ENCODE measurements around the gene FOLR1.

Gene FOLR1

DNA sequence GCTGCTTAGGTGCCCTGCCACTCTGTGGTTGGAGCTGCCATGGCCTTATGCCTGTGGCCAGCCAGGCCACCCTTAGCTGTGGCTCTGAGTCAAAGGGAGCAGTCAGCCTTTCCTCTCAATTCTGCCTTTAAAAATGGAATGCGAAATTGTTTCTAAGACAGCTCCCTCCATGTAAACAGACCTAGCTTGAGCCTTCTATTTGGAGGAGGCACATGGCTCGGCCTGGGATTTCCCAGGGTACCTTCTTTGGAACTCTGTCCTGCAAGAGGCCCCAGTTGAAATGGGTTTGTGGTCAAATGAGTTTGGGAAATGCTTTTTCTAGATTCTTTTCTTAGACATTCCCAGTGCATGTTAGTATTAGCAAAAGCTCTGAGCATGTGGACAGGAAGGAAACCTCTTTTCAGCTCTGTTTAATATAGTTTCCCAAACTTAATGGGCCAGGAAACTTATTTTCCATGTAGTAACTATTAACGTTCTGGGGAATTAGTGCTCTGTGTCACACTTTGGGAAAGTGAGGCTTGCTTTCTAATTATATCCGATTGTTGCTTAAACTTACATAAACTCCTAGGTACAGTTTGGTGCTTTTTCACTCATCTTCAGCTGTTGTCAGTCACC is 44.2 kb downstream of the FOLR1 start:
- no peak for DNase-seq (ENCODE audit: low spot score)
- ChIA-PET POLR2A (ENCODE audit: low non-redundant PET) (interaction anchor here (0.8 kb wide), 1 partner anchor 13 kb away, joined by 3 read pairs; no protein-coding TSS in a partner anchor), CTCF (interaction anchor here (0.5 to 1.4 kb wide), 3 partner anchors 198 to 211 kb away, joined by 3 to 6 read pairs (median 6); partner anchors contain the start of gene CLPB)
- H3K27ac ChIP-seq = peak overlapping the region; percentile 62
- TF ChIP-seq, protein P1, sequence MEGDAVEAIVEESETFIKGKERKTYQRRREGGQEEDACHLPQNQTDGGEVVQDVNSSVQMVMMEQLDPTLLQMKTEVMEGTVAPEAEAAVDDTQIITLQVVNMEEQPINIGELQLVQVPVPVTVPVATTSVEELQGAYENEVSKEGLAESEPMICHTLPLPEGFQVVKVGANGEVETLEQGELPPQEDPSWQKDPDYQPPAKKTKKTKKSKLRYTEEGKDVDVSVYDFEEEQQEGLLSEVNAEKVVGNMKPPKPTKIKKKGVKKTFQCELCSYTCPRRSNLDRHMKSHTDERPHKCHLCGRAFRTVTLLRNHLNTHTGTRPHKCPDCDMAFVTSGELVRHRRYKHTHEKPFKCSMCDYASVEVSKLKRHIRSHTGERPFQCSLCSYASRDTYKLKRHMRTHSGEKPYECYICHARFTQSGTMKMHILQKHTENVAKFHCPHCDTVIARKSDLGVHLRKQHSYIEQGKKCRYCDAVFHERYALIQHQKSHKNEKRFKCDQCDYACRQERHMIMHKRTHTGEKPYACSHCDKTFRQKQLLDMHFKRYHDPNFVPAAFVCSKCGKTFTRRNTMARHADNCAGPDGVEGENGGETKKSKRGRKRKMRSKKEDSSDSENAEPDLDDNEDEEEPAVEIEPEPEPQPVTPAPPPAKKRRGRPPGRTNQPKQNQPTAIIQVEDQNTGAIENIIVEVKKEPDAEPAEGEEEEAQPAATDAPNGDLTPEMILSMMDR (conservative IDR thresholded peaks at IDR 0.05; ENCODE audit: low read depth) = no peak

DNA sequence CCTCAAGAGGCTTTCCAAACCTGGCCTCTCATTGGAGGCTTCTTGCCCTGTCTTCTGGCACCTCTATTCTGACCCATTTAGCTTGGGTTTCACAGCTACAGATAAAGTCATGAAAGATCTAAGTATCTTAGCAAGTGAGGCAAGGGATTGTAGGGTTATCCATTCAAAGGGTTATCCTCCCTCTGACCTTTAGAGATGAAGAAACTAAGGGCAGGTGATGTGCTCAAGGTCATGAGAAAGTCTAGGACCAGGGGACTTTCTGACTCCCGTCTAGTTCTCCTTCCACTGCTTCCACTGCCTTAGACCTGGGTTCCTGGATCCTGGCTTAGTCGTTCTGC is 44.8 kb downstream of the FOLR1 start:
- DNase-seq (ENCODE audit: low spot score) = no peak
- POLR2A ChIA-PET (ENCODE audit: low non-redundant PET) = interaction anchor here (0.7 kb wide), 1 partner anchor 12 kb away, joined by 3 read pairs; the partner anchor contains the start of gene INPPL1
- CTCF ChIA-PET = interaction anchor here (0.5 to 1.4 kb wide), 4 partner anchors 20 to 212 kb away, joined by 3 to 6 read pairs (median 4); partner anchors contain the start of gene CLPB
- TF ChIP-seq, protein P1 (conservative IDR thresholded peaks at IDR 0.05; ENCODE audit: low read depth) = no peak
- peak overlapping the region; percentile 76 for H3K27ac ChIP-seq

GRCh38 chr11:72237112-72237931 is 45.4 kb downstream of the FOLR1 start:
- TF ChIP-seq, protein P1 (conservative IDR thresholded peaks at IDR 0.05; ENCODE audit: low read depth) = no peak
- peak overlapping the region; percentile 76 for H3K27ac ChIP-seq
- no peak for DNase-seq (ENCODE audit: low spot score)
- CTCF ChIA-PET = interaction anchor here (0.5 to 1.7 kb wide), 8 partner anchors 11 to 212 kb away, joined by 3 to 9 read pairs (median 3); partner anchors contain the start of gene CLPB
- POLR2A ChIA-PET (ENCODE audit: low non-redundant PET) = interaction anchor here (0.7 kb wide), 1 partner anchor 13 kb away, joined by 3 read pairs; the partner anchor contains the start of gene INPPL1

GRCh38 chr11:72238040-72238450 is 46.1 kb downstream of the FOLR1 start:
- no peak for DNase-seq (ENCODE audit: low spot score)
- TF ChIP-seq, protein P1 (conservative IDR thresholded peaks at IDR 0.05; ENCODE audit: low read depth) = peak; percentile 53
- ChIA-PET CTCF (interaction anchor here (0.5 to 1.7 kb wide), 7 partner anchors 9 to 229 kb away, joined by 3 to 9 read pairs (median 3); partner anchors contain the start of gene CLPB), POLR2A (ENCODE audit: low non-redundant PET) (no interaction called here)
- peak overlapping the region; percentile 76 for H3K27ac ChIP-seq

- CTCF ChIA-PET = interaction anchor here (0.5 to 1.7 kb wide), 7 partner anchors 9 to 229 kb away, joined by 3 to 9 read pairs (median 3); partner anchors contain the start of gene CLPB
- TF ChIP-seq, protein P1 (conservative IDR thresholded peaks at IDR 0.05; ENCODE audit: low read depth) = no peak
- DNase-seq (ENCODE audit: low spot score) = no peak
- POLR2A ChIA-PET (ENCODE audit: low non-redundant PET) = no interaction called here
- peak overlapping the region; percentile 76 for H3K27ac ChIP-seq
Observed at GRCh38 chr11:72238492-72239312, 46.8 kb downstream of the FOLR1 start.
